ENCODE data around the gene NSUN4.
"Not testable (repeated sequence)": the region's sequence is repeated elsewhere in the genome, so short reads cannot be mapped to it uniquely, and the experiment has no call there.

The NSUN4 gene

DNA sequence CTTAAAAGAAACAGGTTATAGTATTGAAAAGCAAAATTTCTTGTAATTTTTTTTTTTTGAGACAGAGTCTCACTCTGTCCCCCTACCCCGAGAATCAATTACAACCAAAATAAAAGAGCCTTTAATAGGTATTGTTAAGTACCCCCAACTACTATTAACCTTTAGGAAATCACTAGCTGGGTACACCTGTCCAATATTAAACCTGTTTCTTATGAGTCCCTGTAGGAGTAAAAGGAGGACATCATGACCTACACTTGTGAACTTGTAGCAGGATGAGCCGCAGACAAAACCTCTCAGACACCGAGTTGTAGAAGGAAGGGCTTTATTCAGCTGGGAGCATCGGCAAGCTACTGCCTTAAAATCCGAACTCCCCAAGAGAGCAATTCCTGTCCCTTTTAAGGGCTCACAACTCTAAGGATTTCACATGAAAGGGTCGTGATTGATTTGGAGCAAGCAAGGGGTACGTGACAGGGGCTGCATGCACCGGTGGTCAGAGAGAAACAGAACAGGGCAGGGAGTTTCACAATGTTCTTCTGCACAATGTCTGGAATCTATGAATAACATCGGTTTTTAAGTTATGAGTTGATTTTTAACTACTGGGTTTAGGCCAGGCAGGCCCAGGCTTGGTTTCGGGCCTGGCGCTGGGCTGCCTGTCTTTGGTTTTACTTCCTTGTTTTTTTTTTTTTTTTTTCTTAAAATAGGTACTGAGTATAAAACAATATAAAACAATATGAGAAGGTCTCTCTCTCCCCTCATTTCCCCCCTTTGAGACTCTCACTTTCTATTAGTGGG, 15.1 kb upstream of the NSUN4 start:
- not testable (repeated sequence) for DNase-seq (ENCODE audit: low read depth, low spot score)

DNA sequence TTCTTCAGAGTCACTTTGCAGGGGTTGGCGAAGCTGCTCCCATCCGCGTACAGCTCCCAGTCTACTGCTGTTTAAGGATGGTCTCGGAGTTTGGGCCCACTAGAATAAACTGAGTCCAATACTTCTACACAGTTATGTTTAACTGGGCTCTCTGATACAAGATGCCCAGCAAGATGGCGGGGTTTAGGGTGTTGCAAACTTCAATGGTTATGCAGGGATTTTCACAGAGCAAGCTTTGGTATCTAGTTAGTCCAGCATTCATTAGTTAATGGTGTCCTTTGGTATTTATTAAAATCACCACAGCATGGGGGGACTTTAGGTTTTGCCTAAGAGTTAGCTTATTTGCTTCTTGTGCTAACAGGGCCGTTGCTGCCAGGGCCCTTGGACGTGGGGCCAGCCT, 12.4 kb upstream of the NSUN4 start:
- DNase-seq (ENCODE audit: low read depth, low spot score): not testable (repeated sequence)

DNA sequence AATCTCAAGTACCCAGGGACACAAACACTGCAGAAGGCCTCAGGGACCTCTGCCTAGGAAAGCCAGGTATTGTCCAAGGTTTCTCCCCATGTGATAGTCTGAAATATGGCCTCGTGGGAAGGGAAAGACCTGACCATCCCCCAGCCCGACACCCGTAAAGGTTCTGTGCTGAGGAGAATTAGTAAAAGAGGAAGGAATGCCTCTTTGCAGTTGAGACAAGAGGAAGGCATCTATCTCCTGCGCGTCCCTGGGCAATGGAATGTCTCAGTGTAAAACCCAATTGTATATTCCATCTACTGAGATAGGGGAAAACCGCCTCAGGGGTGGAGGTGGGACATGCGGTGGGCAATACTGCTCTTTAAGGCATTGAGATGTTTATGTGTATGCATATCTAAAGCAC, 10.8 kb upstream of the NSUN4 start:
- DNase-seq (ENCODE audit: low read depth, low spot score): not testable (repeated sequence)

GRCh38 chr1:46330381-46330780, 10.2 kb upstream of the NSUN4 start:
- DNase-seq (ENCODE audit: low read depth, low spot score): not testable (repeated sequence)

- DNase-seq (ENCODE audit: low read depth, low spot score): not testable (repeated sequence)
Measured at GRCh38 chr1:46331786-46332540, 8.6 kb upstream of the NSUN4 start.

GRCh38 chr1:46333300-46334029, 7.1 kb upstream of the NSUN4 start:
- DNase-seq (ENCODE audit: low read depth, low spot score): no peak

DNA sequence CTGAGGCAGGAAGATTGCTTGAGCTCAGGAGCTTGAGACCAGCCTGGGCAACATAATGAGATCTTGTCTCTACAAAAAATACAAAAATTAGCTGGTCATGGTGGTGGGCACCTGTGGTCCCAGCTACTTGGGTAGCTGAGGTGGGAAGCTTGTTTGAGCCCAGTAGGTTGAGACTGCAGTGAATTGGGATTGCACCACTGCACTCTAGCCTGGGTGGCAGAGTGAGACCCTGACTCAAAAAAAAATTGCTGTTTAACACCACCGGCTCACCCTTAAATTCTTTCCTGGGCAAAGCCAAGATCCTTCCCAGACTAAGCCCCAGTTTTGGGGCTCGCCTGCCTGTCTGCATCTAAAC, 6.6 kb upstream of the NSUN4 start:
- DNase-seq (ENCODE audit: low read depth, low spot score): no peak

GRCh38 chr1:46335081-46335480, 5.5 kb upstream of the NSUN4 start:
- DNase-seq (ENCODE audit: low read depth, low spot score): no peak

GRCh38 chr1:46337409-46337808, 3.2 kb upstream of the NSUN4 start:
- not testable (repeated sequence) for DNase-seq (ENCODE audit: low read depth, low spot score)

DNA sequence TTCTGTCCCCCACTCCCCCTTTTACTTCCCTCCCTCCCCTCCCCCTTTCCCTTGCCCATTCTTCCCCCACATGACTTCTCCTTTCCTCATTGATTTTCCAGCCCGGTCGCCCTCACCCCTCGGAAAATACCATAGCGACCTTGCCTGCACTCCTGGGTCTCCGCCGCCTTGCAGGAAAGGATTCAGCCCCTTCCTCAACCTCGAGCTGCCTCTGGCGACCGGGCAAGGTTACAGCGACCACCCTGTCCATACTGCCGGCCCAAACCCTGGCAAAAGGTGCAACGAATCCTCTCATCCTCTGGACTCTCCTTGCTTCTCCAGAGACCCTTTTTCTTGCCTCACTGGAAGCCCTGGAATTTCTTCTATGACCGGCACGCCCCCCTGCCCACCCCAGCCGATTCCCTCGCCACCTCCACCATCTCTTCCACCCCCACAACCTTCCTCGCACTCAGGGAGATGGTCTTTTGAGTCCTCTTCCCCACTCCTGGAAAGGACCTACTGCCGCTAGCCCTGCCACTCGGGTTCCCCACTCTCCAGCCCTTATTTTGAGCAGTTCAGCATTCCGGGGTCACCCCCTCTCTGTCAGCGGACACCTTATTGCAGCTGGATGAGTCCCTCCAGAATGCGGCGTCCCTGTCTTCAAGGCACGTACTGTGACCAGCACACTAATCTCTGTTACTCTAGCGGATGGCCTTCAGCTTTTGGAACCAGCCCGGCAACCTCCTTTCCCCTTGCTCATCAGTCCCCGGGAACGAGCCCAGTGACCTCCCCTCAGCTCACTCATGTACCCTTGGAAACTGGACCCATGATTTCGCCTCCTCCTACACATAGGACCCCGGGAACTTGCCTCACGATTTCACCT, 846 bp downstream of the NSUN4 start:
- no peak for DNase-seq (ENCODE audit: low read depth, low spot score)

DNA sequence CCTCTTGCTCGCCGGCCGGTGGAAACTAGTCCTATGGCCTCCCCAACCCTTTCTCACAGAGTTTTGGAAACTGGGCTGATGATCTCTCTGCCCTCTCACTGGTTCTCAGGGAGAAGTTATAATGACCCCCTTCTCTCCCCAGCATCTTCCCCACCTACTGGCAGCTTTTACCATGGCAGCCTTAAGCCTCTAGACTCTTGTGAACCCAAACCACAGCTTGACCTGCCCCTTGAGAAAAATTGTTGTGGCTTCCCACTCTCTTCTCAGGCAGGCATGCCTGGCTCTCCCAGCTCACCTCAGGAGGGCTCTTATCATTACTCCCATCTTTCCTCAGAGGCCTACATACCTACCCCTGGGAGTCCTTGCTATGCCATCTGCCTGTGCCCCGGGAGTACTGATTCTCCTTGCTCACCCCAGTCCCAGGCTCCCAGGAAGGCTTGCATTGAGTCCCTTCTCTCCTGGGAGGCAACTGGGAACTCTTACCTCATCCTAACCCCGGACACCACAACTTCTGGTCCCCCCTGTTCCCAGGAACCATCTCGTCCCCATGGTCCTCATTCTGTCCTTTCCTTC, 1.6 kb downstream of the NSUN4 start:
- DNase-seq (ENCODE audit: low read depth, low spot score): no peak

- no peak for DNase-seq (ENCODE audit: low read depth, low spot score)
Measured at GRCh38 chr1:46342677-46343350, 2.2 kb downstream of the NSUN4 start.

- DNase-seq (ENCODE audit: low read depth, low spot score): no peak
Measured at GRCh38 chr1:46343351-46343695, 2.7 kb downstream of the NSUN4 start.

GRCh38 chr1:46343705-46344104, 3.1 kb downstream of the NSUN4 start:
- no peak for DNase-seq (ENCODE audit: low read depth, low spot score)

DNA sequence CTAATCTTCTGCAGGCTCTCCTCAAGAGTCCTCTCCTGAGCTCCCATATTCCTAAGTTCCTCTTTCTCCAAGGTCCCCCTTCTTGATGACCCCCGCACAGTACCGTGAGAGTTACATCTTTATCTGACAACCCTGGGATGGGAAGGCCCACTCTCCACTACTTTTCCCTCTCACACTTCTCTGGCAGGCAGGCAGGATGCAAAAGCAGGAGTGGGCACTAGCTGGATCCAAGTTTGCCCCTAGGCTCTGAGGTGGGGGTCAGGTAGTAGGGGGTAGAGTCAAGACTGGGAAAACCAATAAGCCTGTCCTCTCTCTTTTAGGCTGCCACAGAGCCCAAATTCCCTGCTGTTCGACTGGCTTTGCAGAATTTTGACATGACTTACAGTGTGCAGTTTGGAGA, 3.9 kb downstream of the NSUN4 start:
- DNase-seq (ENCODE audit: low read depth, low spot score): no peak

- DNase-seq (ENCODE audit: low read depth, low spot score): no peak
Measured at GRCh38 chr1:46345281-46345680, 4.7 kb downstream of the NSUN4 start.

GRCh38 chr1:46352363-46352762, 11.8 kb downstream of the NSUN4 start:
- DNase-seq (ENCODE audit: low read depth, low spot score): no peak

GRCh38 chr1:46355920-46356319, 15.3 kb downstream of the NSUN4 start:
- DNase-seq (ENCODE audit: low read depth, low spot score): not testable (repeated sequence)

GRCh38 chr1:46362158-46362557, 21.6 kb downstream of the NSUN4 start:
- DNase-seq (ENCODE audit: low read depth, low spot score): no peak

DNA sequence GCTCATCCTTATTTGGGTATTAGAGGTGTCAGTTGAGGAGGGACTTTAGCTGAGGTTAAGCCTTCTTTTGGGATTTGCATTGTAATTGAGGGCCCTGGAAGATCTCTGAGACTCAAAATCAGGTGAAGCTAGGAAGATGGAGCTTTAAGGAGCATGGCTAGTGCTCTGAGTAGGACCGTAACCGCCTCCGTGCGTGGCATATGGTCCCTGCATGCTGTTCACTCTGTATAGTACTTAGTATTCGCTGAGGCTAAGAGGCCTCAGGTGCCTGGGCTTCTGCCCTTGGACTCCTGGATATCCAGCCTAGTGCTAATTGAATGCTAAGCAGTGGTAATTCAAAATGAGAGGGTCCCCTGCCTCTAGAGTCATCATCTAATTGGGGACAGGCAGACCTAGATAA, 22.5 kb downstream of the NSUN4 start:
- no peak for DNase-seq (ENCODE audit: low read depth, low spot score)

- DNase-seq (ENCODE audit: low read depth, low spot score): no peak
Measured at GRCh38 chr1:46364612-46365011, 24.0 kb downstream of the NSUN4 start.

All from smooth muscle cell of the brain vasculature (primary cell).